Choroid plexus epithelial cell (primary cell): Measurements from ENCODE around the gene ARHGAP42.

Experiments
- DNase-seq: peaks from one replicate; pipeline ENCODE4 v3.0.0-alpha.2; 2010; ENCODE audit warnings: low read depth
- H3K4me3 ChIP-seq: 2 replicates; pipeline ENCODE4 v1.5.1; 2011; ENCODE audit warnings: low read depth, mild to moderate bottlenecking, control low read depth, low read length, moderate library complexity
- CTCF ChIP-seq: conservative IDR thresholded peaks from 2 replicates; pipeline ENCODE4 v1.5.1; 2011; ENCODE audit warnings: low read depth, mild to moderate bottlenecking, control low read depth, inconsistent platforms, low read length, moderate library complexity

The ARHGAP42 gene

GRCh38 chr11:100705447-100705846, 18.4 kb downstream of the ARHGAP42 start:
- no peak overlapping the region for H3K4me3 ChIP-seq
- TF ChIP-seq CTCF, result no peak
- no peak for DNase-seq

GRCh38 chr11:100706179-100706578, 19.1 kb downstream of the ARHGAP42 start:
- no peak for TF ChIP-seq CTCF
- no peak for DNase-seq
- no peak overlapping the region for H3K4me3 ChIP-seq

GRCh38 chr11:100709233-100709957, 22.3 kb downstream of the ARHGAP42 start:
- TF ChIP-seq CTCF, result no peak
- H3K4me3 ChIP-seq, result no peak overlapping the region
- DNase-seq, result peak; percentile 59

- no peak for TF ChIP-seq CTCF
- no peak for DNase-seq
- no peak overlapping the region for H3K4me3 ChIP-seq
These were observed 24.9 kb downstream of the ARHGAP42 start for GRCh38 chr11:100711984-100712383.

GRCh38 chr11:100712583-100712982, 25.5 kb downstream of the ARHGAP42 start:
- no peak for TF ChIP-seq CTCF
- no peak overlapping the region for H3K4me3 ChIP-seq
- DNase-seq, result no peak

- no peak overlapping the region for H3K4me3 ChIP-seq
- no peak for TF ChIP-seq CTCF
- DNase-seq, result no peak
These were observed 28.2 kb downstream of the ARHGAP42 start for GRCh38 chr11:100715165-100715761.

- DNase-seq, result no peak
- no peak for TF ChIP-seq CTCF
- no peak overlapping the region for H3K4me3 ChIP-seq
These were observed 29.8 kb downstream of the ARHGAP42 start for GRCh38 chr11:100716838-100717237.
